ENCODE results near the gene STRA6.

- TF ChIP-seq CTCF (IDR thresholded peaks at IDR 0.05) = no peak
- TF ChIP-seq POLR2AphosphoS5 (IDR thresholded peaks at IDR 0.05) = no peak
- TF ChIP-seq POLR2A (IDR thresholded peaks at IDR 0.05; ENCODE audit: low read depth) = no peak
Observed at GRCh38 chr15:74217907-74218885, 15.6 kb upstream of the STRA6 start.

Measured in esophagus muscularis mucosa (tissue), 3 donors.